T-helper 1 cell treated with Interleukin-12 subunit alpha and Interleukin-12 subunit beta and Interleukin-4 antibody, amounts not matched to agents 30 ng/mL and 1 ng/mL, for 36 hours (primary cell): ENCODE measurements around the gene CEP131. TPM values are rescaled to one million over a fixed set of nuclear protein-coding genes. Genes with fewer than 3 reads are reported as not detected.

Source experiments
- intact Hi-C: fragments of 100-400 bp; cut with micrococcal nuclease; formaldehyde crosslinking; loops from one replicate; pipeline ENCODE4 v1.15.1; 2024
- total RNA-seq: library from RNA; stranded (reverse); gene quantifications from 2 replicates; pipeline ENCODE4 v1.2.3, GENCODE V29; 2022

Gene CEP131
- total RNA-seq, 1 donor from 2014 or later: 10.6 TPM

GRCh38 chr17:81239714-81240555 is 17.2 kb upstream of the CEP131 start:
- intact Hi-C loops: loop anchor here (1.0 kb wide), 5 partner anchors 13 to 620 kb away; partner anchors contain the start of genes P4HB and SLC38A10

- intact Hi-C loops: loop anchor here (1.0 kb wide), 5 partner anchors 12 to 621 kb away; partner anchors contain the start of genes P4HB and SLC38A10
Observed at GRCh38 chr17:81238815-81239713, 16.3 kb upstream of the CEP131 start, which contains the start of the genes NDUFAF8 and TEPSIN. TSS of gene NDUFAF8 (plus strand) at chr17:81239318. CDS start at chr17:81239364, 46 bp downstream. TSS of gene TEPSIN (minus strand) at chr17:81239055. CDS start at chr17:81239033, 22 bp downstream.

GRCh38 chr17:81238490-81238814 is 15.7 kb upstream of the CEP131 start:
- intact Hi-C loops: no loop called here

- intact Hi-C loops: no loop called here
Observed at GRCh38 chr17:81237591-81238489, 15.1 kb upstream of the CEP131 start.

- intact Hi-C loops: no loop called here
Observed at GRCh38 chr17:81236784-81237183, 14.0 kb upstream of the CEP131 start.

- intact Hi-C loops: no loop called here
Observed at GRCh38 chr17:81235822-81236740, 13.3 kb upstream of the CEP131 start.

- intact Hi-C loops: no loop called here
Observed at GRCh38 chr17:81234940-81235821, 12.4 kb upstream of the CEP131 start.

GRCh38 chr17:81234506-81234855 is 11.7 kb upstream of the CEP131 start:
- intact Hi-C loops: no loop called here

GRCh38 chr17:81233811-81234505 is 11.2 kb upstream of the CEP131 start:
- intact Hi-C loops: no loop called here

- intact Hi-C loops: no loop called here
Observed at GRCh38 chr17:81233316-81233715, 10.6 kb upstream of the CEP131 start.

- intact Hi-C loops: no loop called here
Observed at GRCh38 chr17:81232616-81233241, 10.0 kb upstream of the CEP131 start.

- intact Hi-C loops: no loop called here
Observed at GRCh38 chr17:81231766-81232581, 9.2 kb upstream of the CEP131 start.

GRCh38 chr17:81231121-81231645 is 8.4 kb upstream of the CEP131 start:
- intact Hi-C loops: no loop called here

GRCh38 chr17:81230043-81230820 is 7.5 kb upstream of the CEP131 start:
- intact Hi-C loops: no loop called here

GRCh38 chr17:81229666-81229920 is 6.8 kb upstream of the CEP131 start:
- intact Hi-C loops: no loop called here
